Measurements from ENCODE around the gene FXYD6.
A peak's percentile ranks its signal among the peaks of the same experiment; 100 is the strongest.

FXYD6 gene

DNA sequence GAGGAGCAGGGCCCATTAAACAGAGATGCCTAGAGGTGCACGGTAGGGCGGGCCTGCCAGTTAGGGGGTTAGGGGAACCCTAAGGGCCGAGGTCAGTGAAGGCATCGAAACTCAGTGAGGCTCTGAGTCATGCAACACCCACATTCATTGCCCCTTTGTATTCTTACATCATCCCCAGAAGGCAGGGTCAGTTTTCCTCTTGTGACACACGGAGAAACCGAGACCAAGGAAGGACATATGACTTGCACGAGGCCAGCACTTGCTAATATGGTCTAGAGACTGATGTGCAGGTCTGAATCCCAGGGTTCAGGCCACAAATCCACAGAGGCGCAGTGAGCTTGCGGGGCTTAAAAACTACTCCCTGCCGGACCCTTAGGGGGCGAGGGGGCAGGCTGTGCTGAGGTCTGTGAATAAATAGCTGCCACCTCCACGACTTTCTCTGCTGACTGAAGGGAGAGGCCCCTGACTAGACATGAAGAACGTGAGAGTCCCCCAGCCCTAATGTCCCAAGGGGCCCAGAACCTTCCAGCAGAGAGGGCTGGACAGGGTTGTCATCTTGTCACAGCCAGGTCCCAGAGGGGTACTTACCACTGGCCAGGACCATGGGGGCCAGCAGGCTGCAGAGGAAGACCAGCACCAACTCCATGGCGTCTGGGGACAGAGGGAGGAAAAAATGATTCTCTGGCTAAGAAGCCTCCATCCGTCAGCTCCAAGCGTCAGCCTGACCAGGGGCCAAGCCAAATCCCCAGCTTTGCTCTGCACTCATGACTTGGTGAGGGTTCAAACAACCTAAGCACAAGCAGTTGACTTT, 34.1 kb downstream of the FXYD6 start:
- DNase-seq = peak; percentile 96 to 97

DNA sequence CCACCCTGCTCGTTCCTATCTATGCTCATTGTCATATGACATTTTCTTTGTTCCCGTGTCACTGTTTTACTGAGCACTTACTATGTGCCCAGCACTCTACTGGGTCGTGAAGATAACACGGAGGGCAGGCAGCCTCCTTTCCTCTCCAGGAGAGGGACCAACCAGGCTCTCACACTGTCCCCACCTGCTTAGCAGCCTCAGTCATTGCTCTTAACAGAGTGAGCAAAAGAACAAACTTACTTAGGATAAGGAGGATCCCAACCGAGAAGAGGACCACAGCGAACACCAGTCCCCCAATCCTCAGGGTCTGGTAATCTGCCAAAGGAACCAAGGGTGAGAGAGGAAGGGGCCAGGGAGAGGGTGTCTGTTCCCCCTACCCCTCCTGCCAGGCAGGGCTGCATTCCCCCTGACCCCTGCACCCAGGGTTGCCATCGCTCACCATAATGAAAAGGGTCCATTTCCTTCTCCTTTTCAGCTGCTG, 34.9 kb downstream of the FXYD6 start:
- peak in 1 of 2 donors; percentile 16 for DNase-seq

DNA sequence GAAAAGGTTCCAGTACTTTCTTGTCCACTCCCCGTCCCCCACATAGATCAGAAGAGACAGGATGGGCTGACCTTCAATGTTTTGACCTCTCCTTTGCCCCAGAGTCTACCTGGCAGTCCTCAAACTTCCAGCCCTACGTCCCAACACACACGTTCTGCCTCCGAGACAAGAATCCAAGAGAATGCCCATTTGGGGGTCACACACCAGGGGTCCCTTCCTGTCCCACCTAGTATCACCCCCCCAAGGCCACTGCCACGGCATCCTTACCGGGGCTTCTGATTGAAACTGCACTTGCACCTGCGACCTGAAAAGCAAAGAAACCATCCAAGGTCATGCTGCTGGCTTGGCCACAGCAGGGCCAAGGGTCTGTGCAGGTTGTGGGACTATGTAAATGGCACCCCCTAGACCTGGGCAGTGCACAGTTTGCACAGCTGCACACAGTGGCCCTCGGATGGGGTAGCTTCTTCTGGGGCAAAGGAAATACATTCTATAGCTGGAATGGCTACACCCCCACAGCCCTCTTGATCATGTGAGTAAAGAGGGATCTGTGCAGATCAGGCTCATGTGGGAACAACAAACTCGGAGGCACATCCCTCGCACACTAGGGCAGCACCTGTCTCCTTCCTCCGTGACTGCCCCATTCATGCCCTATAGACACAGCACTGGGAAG, 35.4 kb downstream of the FXYD6 start:
- peak; percentile 15 to 49 for DNase-seq

DNA sequence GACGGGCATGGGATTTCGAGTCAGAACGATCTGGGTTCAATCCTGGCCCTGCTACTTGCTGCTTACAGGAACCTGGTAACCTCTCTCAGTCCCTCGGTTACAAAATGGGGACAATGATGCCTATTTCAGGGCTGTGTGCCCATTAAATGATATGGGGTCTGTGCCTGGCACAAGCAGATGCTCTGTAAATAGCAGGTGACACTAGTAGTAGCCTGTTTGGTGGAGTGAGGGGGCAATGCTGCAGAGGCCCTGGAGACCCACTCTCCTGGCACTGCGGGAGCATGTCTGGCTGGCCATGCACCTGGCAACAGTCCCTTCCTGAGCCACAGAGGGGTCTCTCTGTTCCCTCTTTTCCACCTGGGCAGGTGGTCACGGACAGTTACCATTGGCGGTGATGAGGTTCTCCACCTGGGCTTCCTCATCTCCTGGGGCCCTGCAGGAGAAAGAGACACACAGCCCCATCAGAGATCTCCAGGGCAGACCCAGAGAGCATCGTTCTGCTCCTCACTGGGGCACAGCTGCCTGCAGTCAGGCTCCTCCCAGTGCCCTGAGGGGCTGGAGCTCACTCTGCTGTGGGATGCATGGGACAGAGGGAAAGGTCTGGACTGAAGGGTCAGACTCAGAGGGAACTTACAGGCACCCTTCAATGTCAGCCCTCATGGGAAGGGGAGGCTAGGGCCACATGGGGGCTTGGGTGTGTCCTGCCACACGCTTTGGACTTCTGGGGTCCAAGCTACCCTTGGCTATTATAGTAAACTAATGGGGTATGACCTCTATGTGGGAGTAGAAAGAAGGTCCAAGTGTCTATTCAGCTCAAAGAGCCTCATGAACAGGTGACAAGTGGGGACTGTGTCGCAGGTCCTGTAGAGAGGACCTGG, 36.3 kb downstream of the FXYD6 start:
- no peak for DNase-seq

DNA sequence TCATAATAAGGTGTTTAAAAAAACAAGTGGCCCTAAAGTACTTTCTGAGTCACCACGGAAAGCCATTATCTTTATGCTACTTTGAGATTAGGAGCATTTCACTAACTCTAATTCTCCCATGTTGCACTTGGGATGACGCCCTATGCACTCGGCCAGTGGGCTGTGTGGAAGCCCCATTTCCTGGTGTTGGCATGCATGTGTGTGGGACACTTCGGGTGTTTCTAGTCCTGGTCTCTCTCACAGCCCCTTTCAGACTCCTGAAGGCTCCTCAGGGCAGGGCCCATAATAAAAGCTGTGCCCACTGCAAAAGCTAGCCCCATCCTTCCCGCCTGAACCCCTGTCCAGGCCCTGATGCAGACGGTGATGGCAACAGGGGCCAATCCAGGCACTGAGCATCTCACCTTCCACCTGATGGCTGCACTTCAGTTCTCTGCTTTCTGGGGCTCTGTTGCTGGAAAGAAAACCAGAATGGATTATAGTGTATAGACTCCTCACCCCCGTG, 37.0 kb downstream of the FXYD6 start:
- DNase-seq = no peak

DNA sequence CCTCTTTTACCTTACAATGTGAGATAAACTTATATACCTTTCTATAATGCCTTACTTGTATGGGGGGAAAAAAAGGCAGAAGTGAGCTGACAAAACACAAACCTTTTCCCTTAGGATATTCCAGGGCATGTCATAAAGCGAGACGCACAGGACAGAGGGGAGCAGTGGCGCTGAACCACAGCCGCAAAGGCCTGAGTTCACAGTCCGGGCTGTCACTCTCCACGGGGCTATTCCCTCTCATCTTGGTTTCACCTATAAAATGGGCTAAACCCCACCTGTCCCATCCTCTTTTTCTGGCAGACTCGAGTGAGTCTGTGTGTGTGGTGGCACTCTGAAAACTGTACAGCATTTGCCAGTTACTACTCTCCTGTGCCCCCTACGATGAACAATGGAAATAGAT, 37.6 kb downstream of the FXYD6 start:
- no peak for DNase-seq

DNA sequence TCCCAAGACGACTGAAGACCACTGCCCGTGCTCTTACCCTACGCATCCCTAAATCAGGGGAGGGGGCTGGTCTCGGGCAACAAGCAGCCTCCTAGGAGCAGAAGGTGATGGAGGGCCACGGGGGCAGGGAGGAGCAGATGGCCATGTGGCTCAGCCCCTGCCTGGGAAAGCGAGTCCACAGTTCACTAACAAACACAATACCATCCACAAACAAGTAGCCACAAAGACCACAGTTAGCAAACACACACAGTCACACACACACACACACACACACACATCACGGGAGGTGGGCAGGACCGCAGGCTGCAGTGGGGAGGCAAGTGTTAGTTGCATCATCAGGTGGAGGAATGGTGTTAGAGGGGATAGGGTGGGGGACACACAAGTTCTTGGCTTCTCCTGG, 38.7 kb downstream of the FXYD6 start:
- no peak for DNase-seq

DNA sequence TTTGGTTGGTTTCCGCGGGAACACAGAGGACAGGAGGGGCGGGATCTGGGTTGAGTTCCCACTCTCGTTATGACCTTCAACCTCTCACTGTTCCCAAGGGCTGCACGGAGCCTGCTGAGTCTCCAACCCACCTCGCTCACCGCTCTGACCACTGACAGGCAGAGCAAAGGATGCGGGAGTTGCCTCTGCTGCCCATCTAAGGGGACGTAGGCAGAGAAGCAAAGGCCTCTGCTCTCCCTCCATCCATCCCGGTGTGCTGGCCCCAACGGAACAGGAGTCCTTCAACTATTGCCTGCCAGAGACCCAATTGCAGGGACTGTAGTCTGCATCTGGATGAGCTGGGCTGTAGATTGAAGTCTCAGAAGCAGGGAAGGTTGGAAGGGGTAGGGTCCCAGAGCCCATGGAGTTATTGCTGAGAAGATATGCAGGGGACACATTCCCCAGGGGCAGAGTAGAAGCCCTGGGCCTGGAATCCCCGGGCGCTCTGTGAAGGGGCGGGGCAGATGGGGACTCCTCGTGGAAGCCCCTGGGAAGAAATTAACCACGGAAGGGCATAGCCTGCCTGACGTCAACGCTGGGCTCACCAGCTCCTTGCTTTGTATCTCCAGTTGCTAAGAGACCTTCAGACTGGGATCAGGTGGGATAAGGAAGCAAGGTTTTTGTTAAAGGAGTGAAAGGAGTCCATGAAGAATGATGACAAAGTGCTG, 39.2 kb downstream of the FXYD6 start:
- no peak for DNase-seq

DNA sequence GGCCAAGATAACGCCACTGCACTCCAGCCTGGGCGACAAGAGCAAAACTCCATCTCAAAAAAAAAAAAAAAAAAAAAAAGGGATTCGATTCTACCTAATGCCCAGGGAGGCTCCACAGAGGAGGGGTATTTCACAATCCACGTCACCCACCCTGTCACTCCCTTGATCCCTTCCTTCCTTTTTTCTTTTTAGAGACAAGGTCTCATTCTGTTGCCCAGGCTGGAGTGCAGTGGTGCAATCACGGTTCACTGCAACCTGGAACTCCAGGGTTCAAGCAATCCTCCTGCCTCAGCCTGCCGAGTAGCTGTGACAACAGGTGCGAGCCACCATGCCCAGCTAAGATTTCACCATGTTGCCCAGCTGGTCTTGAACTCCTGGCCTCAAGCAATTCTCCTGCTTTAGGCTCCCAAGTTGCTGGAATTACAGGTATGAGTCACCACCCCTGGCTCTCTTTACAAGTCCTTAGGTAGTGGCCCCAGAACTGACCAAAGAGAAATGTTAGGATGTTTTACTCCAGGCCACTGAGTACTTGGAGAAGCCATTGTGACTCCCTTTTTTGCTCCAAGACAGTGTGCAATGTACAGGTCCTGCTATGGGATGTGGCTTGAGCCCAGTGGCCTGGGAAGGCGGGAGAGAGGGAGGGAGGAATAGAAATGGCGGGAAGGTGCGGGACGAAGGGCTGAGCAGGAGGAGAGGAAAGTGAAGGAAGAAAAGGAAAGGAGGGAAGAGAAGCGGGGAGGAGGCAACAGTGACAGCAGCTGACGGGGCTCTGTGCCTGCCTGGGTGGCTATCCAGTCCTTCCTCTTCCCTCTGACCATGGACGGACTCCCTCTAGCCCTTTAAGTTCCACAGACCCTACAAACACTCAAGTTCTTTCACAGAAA, 40.1 kb downstream of the FXYD6 start:
- DNase-seq = peak; percentile 29 to 42

DNA sequence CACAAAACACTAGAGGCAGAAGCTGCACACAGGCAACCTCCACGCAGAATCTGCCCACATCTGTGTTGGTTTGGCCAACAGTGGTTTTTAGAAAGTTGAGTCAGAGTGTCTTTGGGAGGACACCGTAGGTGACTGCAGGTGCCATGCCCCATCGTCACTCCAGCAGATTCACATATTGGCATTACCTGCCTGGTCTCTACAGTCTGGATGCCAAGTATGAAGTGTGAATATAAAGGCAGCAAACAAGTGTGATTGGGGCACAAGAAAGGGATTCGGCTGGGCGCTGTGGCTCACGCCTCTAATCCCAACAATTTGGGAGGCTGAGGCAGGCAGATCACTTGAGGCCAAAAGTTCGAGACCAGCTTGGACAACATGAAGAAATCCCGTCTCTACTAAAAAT, 40.9 kb downstream of the FXYD6 start:
- DNase-seq = no peak

DNA sequence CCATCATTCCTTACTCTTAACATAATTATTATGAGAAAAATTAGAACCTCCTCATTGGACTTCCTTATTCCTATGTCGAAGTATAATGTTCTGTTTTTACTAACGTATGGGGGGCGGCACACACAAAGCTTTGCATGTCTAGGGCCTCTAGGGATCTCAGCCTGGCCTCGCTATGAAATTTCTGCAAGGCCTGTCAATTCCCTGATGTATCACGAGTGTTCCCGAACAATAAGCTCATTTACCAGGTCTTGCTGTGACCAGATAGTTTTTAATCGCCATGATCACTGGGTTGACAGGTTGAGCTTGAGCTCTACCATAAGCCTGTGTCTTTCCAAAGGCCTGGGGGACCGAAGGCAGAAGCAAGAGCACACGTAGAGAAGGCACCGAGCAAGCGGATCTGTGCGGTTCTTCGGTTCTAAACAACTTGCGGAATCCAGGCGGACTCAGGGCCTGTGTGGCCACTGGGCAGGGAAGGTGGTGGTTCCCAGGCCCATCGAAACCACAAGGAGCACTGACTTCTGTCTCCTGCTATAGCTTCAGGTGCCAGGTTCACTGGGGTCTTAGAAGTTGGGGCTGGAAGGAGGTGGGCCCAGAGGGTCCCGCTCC, 41.5 kb downstream of the FXYD6 start:
- no peak for DNase-seq

DNA sequence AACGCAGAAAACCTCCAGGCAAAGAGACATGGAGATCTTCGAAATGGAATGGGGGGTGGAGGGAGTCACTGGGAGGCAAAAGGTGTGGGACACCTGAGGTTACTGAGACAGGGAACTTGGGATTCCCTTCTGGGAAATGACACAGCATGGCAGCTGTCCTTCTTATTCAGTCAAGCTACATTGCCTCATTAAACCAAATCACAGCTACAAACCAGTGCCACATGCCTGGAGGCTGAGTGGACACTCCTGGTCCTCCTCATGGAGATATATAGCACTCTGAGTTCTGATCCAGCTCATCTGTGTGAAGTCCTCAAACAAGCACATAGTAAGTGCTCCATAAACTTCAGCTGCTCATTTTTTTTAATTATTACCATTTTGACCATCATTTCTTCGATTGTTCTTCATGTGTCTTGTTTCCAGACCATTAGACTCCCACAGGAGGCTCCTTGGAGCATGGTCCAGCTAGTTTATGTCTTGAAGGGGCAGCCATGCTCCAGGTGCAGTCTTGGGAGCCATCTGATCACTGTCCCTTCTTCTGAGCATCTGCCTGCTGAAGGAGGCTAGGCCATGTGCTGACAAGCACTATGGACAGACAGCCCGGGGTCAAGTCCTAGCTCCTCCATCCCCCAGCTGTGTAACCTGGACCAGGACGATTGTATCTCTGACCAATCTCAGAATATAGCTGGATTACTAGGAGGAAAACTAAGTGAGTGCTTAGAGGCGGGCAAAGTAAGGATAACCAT, 42.2 kb downstream of the FXYD6 start:
- no peak for DNase-seq

DNA sequence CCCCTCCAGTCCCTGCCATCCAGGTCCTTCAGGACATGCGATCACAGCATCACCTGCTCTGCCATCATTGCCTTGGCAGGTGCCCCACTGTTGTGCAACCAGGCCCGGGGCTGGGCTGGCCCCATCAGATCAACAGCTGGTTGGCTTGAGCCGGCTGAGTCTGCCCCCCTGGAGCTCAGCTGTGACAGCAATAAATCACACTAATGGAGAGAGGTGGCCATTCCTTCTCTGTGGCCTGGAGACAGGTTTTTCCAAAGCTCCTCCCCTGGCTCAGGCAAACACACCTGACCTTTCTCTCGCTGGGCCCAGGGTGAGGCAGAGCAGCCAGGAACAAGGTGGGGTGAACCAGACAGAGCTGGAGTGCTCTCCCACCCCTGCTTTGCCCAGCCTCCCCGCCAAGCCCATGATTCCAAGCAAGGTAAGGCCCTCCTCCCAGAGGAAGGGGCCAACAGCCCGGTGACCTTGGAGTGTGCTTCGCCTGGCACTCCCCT, 43.0 kb downstream of the FXYD6 start:
- DNase-seq = no peak

DNA sequence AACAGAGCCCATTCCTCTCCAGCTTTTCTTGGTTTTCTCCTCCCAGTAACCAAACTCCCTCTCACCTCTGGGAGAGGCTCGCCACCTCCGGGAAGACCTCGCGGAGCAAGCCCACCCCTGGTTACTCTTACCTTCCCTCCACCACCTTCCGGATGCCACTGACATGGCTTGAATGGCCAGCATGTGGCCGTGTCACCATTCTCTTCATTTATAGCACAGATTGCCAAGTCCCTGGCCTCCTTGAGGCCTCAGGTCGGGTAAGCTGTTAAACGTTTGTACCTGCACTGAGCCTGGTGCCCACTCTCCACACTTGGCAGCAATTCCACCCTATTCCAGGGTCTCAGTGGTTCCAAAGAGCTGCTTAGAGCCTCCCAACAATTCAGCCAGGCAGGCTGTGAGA, 43.9 kb downstream of the FXYD6 start:
- no peak for DNase-seq

DNA sequence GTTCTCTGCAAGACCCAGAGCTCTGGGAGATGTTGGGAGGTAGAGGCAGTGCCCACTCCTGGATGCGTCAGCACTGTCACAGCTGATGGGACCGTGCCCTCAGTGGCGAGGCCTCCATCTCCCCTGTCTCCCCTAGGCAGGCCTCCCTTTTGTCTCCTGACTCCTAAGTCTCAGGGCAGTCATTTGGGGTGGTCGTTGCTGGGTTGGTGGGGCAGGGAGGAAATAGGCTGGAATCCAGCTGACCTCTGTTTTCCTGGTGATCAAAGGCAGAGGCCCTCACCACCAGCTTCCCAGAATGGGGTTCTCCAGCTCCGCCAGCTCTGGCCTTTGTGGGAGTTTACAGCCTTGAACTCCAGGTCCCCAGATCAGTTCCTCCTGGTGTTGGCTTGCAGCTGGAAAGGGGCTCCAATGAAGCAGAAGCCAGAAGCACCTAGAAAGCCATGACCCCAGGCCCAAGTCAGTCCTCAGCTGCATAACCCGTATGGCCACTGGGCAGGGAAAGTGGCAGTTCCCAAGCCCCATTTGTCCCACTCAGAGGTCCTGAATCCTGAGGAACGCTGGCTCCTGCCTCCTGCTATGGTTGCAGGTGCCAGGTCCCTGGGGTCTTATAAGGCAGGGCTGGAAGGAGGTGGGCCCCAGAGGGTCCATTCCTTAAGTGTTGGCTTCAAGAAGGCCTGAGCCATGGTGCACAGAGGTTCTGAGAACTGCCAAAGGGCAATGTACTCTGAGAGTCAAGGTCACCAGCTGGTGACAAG, 44.6 kb downstream of the FXYD6 start:
- DNase-seq = no peak

DNA sequence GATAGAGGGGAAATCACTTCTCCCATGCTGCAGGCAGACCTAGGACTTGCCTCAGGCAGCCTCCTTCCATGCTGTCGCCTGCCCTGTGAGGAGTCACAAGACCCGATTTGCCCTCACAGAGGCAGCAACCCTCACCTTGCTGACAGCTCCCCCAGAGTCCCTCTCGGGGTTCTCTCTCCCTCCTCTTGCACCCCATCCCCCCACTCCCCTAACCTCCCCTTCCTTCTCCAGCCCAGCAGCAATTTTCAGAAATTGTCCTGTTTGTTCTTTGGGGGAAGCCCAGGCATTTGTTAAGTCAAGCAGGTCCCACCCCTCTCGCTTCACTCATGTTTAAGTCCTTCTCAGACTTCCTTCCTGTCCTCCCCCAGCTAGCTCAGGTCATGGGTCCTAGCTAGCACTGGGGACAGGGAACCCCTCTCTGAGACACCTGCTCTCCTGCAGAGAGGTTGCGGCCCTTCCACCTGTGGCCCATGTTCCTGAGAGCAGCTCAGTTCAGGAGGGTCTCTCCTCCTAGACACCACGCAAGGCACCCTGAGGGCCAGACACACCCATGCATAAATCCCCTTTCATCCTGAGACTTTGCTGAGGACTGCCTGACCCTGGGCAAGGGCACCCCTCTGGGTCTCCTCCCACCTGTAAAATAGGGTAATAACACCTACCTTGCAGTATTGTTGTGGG, 45.6 kb downstream of the FXYD6 start:
- DNase-seq = no peak

DNA sequence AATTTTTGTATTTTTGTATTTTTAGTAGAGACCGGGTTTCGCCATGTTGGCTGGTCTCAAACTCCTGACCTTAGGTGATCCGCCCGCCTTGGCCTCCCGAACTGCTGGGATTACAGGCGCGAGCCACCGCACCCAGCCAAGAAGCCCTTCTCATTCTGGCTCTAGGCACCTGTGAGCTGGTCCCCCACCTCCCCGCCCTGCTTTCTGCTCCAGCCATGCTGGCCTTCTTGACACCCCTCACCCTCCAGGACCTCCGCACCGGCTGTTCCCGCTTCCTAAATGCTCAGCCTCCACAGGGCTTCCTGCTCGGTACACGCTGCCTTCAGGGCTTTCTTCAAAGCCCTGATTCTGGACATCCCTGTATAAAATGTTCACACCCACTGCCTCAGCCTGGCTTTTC, 46.4 kb downstream of the FXYD6 start:
- no peak for DNase-seq

DNA sequence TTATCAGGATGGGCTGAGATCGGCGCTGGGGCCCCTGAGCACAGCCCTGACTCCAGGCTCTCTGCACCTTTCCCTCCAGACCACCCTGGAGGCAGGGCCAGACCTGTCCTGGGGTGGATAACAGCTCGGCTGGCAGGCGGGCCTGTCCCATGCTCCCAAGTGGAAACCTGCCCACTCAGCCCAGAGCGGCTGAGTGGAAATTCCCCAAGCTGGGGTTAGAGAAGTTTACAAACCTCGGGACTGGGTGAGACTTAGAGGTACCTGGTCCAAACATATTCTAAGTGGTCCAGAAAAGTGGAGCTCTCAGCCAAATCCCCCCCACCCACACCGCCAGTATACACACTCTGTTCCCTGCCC, 47.1 kb downstream of the FXYD6 start:
- peak in 1 of 2 donors; percentile 31 for DNase-seq

Measured in inflammatory macrophage (primary cell).